ENCODE data around the gene PHF10.

DNA sequence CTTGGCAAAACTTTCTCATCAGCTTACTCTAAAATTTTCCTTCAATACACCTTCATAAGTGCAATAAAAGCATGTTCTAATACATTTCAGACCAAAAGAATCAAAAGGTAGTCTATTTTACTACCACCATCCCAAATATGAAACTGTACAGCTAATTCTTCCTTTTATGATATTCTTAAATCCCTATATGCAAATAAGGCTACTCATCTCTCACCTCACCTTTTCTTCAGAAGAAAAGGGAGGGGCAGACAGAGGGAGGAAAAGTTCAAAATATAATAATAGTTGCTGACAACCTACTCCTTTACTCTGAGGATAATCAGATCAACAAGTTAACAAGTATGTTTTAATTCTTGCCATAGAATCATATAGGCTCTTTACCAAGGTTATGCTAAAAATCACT is 15.0 kb downstream of the PHF10 start:
- TF ChIP-seq POLR2A (IDR thresholded peaks at IDR 0.05; ENCODE audit: low read depth, low read length) (no peak), FOS (IDR thresholded peaks at IDR 0.05; ENCODE audit: low read depth, low read length) (no peak), MXI1 (IDR thresholded peaks at IDR 0.05; ENCODE audit: borderline replicate concordance, low read depth, low read length) (no peak), CEBPB (IDR thresholded peaks at IDR 0.05; ENCODE audit: low read depth, low read length) (no peak)
- TF ChIP-seq, protein P1, sequence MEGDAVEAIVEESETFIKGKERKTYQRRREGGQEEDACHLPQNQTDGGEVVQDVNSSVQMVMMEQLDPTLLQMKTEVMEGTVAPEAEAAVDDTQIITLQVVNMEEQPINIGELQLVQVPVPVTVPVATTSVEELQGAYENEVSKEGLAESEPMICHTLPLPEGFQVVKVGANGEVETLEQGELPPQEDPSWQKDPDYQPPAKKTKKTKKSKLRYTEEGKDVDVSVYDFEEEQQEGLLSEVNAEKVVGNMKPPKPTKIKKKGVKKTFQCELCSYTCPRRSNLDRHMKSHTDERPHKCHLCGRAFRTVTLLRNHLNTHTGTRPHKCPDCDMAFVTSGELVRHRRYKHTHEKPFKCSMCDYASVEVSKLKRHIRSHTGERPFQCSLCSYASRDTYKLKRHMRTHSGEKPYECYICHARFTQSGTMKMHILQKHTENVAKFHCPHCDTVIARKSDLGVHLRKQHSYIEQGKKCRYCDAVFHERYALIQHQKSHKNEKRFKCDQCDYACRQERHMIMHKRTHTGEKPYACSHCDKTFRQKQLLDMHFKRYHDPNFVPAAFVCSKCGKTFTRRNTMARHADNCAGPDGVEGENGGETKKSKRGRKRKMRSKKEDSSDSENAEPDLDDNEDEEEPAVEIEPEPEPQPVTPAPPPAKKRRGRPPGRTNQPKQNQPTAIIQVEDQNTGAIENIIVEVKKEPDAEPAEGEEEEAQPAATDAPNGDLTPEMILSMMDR (conservative IDR thresholded peaks at IDR 0.05; ENCODE audit: low read depth, low read length), result no peak
- TF ChIP-seq, protein P2, sequence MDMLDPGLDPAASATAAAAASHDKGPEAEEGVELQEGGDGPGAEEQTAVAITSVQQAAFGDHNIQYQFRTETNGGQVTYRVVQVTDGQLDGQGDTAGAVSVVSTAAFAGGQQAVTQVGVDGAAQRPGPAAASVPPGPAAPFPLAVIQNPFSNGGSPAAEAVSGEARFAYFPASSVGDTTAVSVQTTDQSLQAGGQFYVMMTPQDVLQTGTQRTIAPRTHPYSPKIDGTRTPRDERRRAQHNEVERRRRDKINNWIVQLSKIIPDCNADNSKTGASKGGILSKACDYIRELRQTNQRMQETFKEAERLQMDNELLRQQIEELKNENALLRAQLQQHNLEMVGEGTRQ (IDR thresholded peaks at IDR 0.05; ENCODE audit: low read depth, low read length), result no peak
- TF ChIP-seq, protein P3, sequence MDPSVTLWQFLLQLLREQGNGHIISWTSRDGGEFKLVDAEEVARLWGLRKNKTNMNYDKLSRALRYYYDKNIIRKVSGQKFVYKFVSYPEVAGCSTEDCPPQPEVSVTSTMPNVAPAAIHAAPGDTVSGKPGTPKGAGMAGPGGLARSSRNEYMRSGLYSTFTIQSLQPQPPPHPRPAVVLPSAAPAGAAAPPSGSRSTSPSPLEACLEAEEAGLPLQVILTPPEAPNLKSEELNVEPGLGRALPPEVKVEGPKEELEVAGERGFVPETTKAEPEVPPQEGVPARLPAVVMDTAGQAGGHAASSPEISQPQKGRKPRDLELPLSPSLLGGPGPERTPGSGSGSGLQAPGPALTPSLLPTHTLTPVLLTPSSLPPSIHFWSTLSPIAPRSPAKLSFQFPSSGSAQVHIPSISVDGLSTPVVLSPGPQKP (IDR thresholded peaks at IDR 0.05; ENCODE audit: borderline replicate concordance, low read depth, low read length), result no peak

Measured in IMR-90 (cell line).